ENCODE data around the gene MYO9A.

DNA sequence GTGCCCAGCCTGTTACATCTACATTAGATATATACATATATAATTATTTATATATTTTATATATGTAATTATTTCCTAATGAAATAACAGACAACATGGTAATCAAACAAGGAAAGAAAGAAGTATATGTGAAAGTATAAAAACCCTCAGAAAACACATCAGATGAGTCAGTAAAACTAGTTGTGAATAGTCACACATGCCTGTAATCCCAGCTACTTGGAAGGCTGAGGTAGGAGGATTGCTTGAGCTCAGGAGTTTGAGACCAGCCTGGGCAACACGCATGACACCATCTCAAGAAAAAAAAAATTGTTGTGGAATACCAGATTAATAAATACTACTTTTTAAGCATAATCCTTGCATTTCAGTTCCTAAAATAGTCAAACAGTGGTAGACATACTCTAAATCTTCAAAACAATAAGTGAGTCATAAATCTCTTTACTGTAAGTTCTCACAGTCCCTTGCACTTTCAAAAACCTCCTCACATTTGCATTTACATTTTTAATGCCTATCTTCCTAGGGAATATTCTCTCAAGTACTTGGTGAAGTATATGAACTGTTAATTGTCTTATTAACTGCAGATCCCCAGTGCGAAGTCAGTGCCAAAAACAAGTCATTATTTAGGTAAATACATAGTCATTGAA lies 106.5 kb downstream of the MYO9A start:
- TF ChIP-seq, protein P1, sequence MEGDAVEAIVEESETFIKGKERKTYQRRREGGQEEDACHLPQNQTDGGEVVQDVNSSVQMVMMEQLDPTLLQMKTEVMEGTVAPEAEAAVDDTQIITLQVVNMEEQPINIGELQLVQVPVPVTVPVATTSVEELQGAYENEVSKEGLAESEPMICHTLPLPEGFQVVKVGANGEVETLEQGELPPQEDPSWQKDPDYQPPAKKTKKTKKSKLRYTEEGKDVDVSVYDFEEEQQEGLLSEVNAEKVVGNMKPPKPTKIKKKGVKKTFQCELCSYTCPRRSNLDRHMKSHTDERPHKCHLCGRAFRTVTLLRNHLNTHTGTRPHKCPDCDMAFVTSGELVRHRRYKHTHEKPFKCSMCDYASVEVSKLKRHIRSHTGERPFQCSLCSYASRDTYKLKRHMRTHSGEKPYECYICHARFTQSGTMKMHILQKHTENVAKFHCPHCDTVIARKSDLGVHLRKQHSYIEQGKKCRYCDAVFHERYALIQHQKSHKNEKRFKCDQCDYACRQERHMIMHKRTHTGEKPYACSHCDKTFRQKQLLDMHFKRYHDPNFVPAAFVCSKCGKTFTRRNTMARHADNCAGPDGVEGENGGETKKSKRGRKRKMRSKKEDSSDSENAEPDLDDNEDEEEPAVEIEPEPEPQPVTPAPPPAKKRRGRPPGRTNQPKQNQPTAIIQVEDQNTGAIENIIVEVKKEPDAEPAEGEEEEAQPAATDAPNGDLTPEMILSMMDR (IDR thresholded peaks at IDR 0.05): no peak
- no peak for TF ChIP-seq POLR2A (IDR thresholded peaks at IDR 0.05)

All from body of pancreas (tissue), 4 donors.